Astrocyte (in vitro differentiated cells and primary cell): ENCODE results near the gene GNAI3. TPM values are rescaled to one million over a fixed set of nuclear protein-coding genes. Genes with fewer than 3 reads are reported as not detected.

Source experiments
- DNase-seq: peaks from one replicate; pipeline ENCODE4 v3.0.0-alpha.2; 2010; ENCODE audit warnings: low read depth
- FAIRE-seq: peaks from 2 replicates; lab custom pipeline; 2011; peaks lifted over from hg19 to GRCh38; lab: Jason Lieb, UNC
- H2AFZ ChIP-seq: 2 replicates; pipeline ENCODE4 v1.6.0; 2012; ENCODE audit warnings: low read depth, low read length, inconsistent platforms
- H3K27ac ChIP-seq: 2 replicates; pipeline ENCODE4 v1.5.1; 2011; ENCODE audit warnings: low read depth, low read length, inconsistent platforms
- H3K27me3 ChIP-seq: 2 replicates; pipeline ENCODE4 v1.6.0; 2011; ENCODE audit warnings: low read length, inconsistent platforms; ENCODE audit not compliant: insufficient read depth
- H3K36me3 ChIP-seq: 2 replicates; pipeline ENCODE4 v1.5.1; 2011; ENCODE audit warnings: low read length, inconsistent platforms; ENCODE audit not compliant: insufficient read depth
- H3K4me1 ChIP-seq: 2 replicates; pipeline ENCODE4 v1.5.1; 2011; ENCODE audit warnings: low read length, inconsistent platforms; ENCODE audit not compliant: insufficient read depth
- H3K4me2 ChIP-seq: 2 replicates; pipeline ENCODE4 v1.6.0; 2012; ENCODE audit warnings: low read length, inconsistent platforms
- H3K4me3 ChIP-seq: 2 replicates; pipeline ENCODE4 v1.5.1; 2011; ENCODE audit warnings: low read depth, mild to moderate bottlenecking, low read length, inconsistent platforms; ENCODE audit not compliant: insufficient read depth
- H3K79me2 ChIP-seq: 2 replicates; pipeline ENCODE4 v1.6.0; 2012; ENCODE audit warnings: mild to moderate bottlenecking, low read length, inconsistent platforms; ENCODE audit not compliant: insufficient read depth
- H3K9ac ChIP-seq: 2 replicates; pipeline ENCODE4 v1.6.0; 2012; ENCODE audit warnings: mild to moderate bottlenecking, low read length, inconsistent platforms
- H3K9me3 ChIP-seq: 2 replicates; pipeline ENCODE4 v1.5.1; 2012; ENCODE audit warnings: low read depth, mild to moderate bottlenecking, low read length, inconsistent platforms; ENCODE audit not compliant: insufficient read depth
- H4K20me1 ChIP-seq: 2 replicates; pipeline ENCODE4 v1.6.0; 2012; ENCODE audit warnings: low read length, inconsistent platforms; ENCODE audit not compliant: insufficient read depth
- H3K27ac Mint-ChIP-seq: one replicate; pipeline ENCODE4 v1.8.0; 2021; ENCODE audit warnings: mild to moderate bottlenecking, mixed read lengths; ENCODE audit not compliant: unreplicated experiment
- H3K27me3 Mint-ChIP-seq: one replicate; pipeline ENCODE4 v1.8.0; 2021; ENCODE audit warnings: low read depth, mixed read lengths; ENCODE audit not compliant: unreplicated experiment
- H3K36me3 Mint-ChIP-seq: one replicate; pipeline ENCODE4 v1.8.0; 2021; ENCODE audit warnings: low read depth, mixed read lengths; ENCODE audit not compliant: unreplicated experiment
- H3K4me1 Mint-ChIP-seq: one replicate; pipeline ENCODE4 v1.8.0; 2021; ENCODE audit warnings: low read depth, mixed read lengths; ENCODE audit not compliant: unreplicated experiment
- H3K4me3 Mint-ChIP-seq: one replicate; pipeline ENCODE4 v1.8.0; 2021; ENCODE audit warnings: mild to moderate bottlenecking, moderate library complexity, mixed read lengths; ENCODE audit not compliant: unreplicated experiment
- H3K9me3 Mint-ChIP-seq: one replicate; pipeline ENCODE4 v1.8.0; 2021; ENCODE audit warnings: mild to moderate bottlenecking, mixed read lengths; ENCODE audit not compliant: unreplicated experiment
- CTCF ChIP-seq: IDR thresholded peaks from 2 replicates; pipeline ENCODE4 v1.5.1; 2011; ENCODE audit warnings: low read depth, mild to moderate bottlenecking, inconsistent platforms, low read length, moderate library complexity; ENCODE audit not compliant: insufficient read depth
- EZH2 ChIP-seq: IDR thresholded peaks from 2 replicates; pipeline ENCODE4 v1.6.1; 2012; ENCODE audit warnings: mild to moderate bottlenecking, low read length, inconsistent platforms; ENCODE audit not compliant: insufficient read depth
- total RNA-seq: library from RNA; stranded (reverse); gene quantifications from 2 replicates; pipeline ENCODE4 v1.2.1, GENCODE V29; 2021

GNAI3 gene
- total RNA-seq, 1 donor from 2014 or later, result 16.1 TPM

GRCh38 chr1:109586055-109586454, 37.6 kb downstream of the GNAI3 start:
- H2AFZ ChIP-seq, result no peak overlapping the region
- DNase-seq (no peak), FAIRE-seq (no peak)
- no peak overlapping the region for H3K27ac ChIP-seq
- H3K27me3 ChIP-seq, result no peaks in the 10 kb centered on the region
- H3K9me3 Mint-ChIP-seq, result no peaks in the 10 kb centered on the region
- H3K27me3 Mint-ChIP-seq, result no peaks in the 10 kb centered on the region
- H3K4me1 ChIP-seq, result no peaks in the 10 kb centered on the region
- H3K9ac ChIP-seq, result no peak overlapping the region
- peaks cover 28% of the 10 kb centered on the region for H3K36me3 Mint-ChIP-seq
- H3K36me3 ChIP-seq, result peaks cover 55% of the 10 kb centered on the region
- H3K27ac Mint-ChIP-seq, result no peak overlapping the region
- peaks cover 19% of the 10 kb centered on the region for H3K79me2 ChIP-seq
- H4K20me1 ChIP-seq, result peaks cover 17% of the 10 kb centered on the region
- no peak overlapping the region for H3K4me2 ChIP-seq
- TF ChIP-seq CTCF (no peak), EZH2 (no peak)
- H3K4me3 ChIP-seq, result no peak overlapping the region
- H3K9me3 ChIP-seq, result no peaks in the 10 kb centered on the region
- H3K4me1 Mint-ChIP-seq, result no peaks in the 10 kb centered on the region
- no peak overlapping the region for H3K4me3 Mint-ChIP-seq

- peaks cover 13% of the 10 kb centered on the region for H4K20me1 ChIP-seq
- H3K27ac Mint-ChIP-seq, result no peak overlapping the region
- no peak overlapping the region for H3K4me2 ChIP-seq
- H3K4me3 Mint-ChIP-seq, result no peak overlapping the region
- H3K36me3 ChIP-seq, result peaks cover 57% of the 10 kb centered on the region
- no peak for TF ChIP-seq CTCF
- TF ChIP-seq EZH2, result no peak
- no peaks in the 10 kb centered on the region for H3K27me3 ChIP-seq
- no peak for FAIRE-seq
- no peaks in the 10 kb centered on the region for H3K9me3 ChIP-seq
- H3K27me3 Mint-ChIP-seq, result no peaks in the 10 kb centered on the region
- no peaks in the 10 kb centered on the region for H3K4me1 ChIP-seq
- no peak overlapping the region for H3K27ac ChIP-seq
- no peak for DNase-seq
- no peak overlapping the region for H2AFZ ChIP-seq
- H3K36me3 Mint-ChIP-seq, result peaks cover 29% of the 10 kb centered on the region
- no peak overlapping the region for H3K4me3 ChIP-seq
- H3K9me3 Mint-ChIP-seq, result no peaks in the 10 kb centered on the region
- H3K79me2 ChIP-seq, result peaks cover 8% of the 10 kb centered on the region
- H3K4me1 Mint-ChIP-seq, result no peaks in the 10 kb centered on the region
- no peak overlapping the region for H3K9ac ChIP-seq
These were observed 40.8 kb downstream of the GNAI3 start for GRCh38 chr1:109589177-109589576.

GRCh38 chr1:109589679-109590078, 41.3 kb downstream of the GNAI3 start:
- Histone ChIP-seq H3K79me2 (peaks cover 5% of the 10 kb centered on the region), H3K4me3 (no peak overlapping the region), H2AFZ (no peak overlapping the region), H3K9me3 (no peaks in the 10 kb centered on the region), H3K27me3 (no peaks in the 10 kb centered on the region), H3K36me3 (peaks cover 52% of the 10 kb centered on the region), H3K27ac (no peak overlapping the region), H4K20me1 (peaks cover 13% of the 10 kb centered on the region), H3K4me1 (no peaks in the 10 kb centered on the region), H3K9ac (no peak overlapping the region), H3K4me2 (no peak overlapping the region)
- Mint-ChIP-seq H3K27me3 (no peaks in the 10 kb centered on the region), H3K36me3 (peaks cover 29% of the 10 kb centered on the region), H3K27ac (no peak overlapping the region), H3K4me3 (no peak overlapping the region), H3K9me3 (no peaks in the 10 kb centered on the region), H3K4me1 (no peaks in the 10 kb centered on the region)
- FAIRE-seq (no peak), DNase-seq (no peak)
- no peak for TF ChIP-seq CTCF
- TF ChIP-seq EZH2, result no peak
